ENCODE results near the gene PHTF1.

The PHTF1 gene

DNA sequence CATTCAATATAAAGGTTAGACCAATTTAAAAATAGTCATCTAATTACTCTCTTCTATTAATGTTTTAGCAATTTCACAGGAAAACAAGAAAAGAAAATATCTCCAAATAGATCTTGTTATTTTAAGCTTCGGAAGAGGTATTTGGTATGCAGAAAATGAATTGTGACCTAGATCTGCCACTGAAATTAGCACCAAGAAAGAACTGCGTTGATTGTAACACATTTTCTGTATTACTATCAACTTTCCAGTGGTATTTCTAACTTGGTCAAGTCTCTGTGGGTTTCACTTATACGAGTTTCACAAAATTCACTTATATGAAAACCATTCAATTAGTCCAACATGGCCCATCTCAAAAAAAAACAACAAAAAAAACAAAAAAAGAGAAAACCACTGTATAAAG, 41.2 kb upstream of the PHTF1 start:
- Histone ChIP-seq H3K4me1 (ENCODE audit: control extremely low read depth in 1 of 4, control insufficient read depth in 4 of 4, insufficient read depth in 4 of 4, low read length in 3 of 4) (peaks cover 0 to 12% (median 0%) of the 10 kb centered on the region in 4 experiments), H3K9me3 (ENCODE audit: control extremely low read depth in 1 of 5, control insufficient read depth in 4 of 5, insufficient read depth in 2 of 5, low read depth in 1 of 5, low read length in 4 of 5) (no peaks in the 10 kb centered on the region), H3K4me3 (ENCODE audit: control insufficient read depth in 1 of 7, extremely low read depth in 1 of 7, insufficient read depth in 4 of 7, low read depth in 2 of 7, low read length in 6 of 7) (no peak overlapping the region), H3K27me3 (replicated peaks in 2 of 5; ENCODE audit: control insufficient read depth in 4 of 5, insufficient read depth in 5 of 5, low read length in 4 of 5) (no peaks in the 10 kb centered on the region), H3K27ac (ENCODE audit: insufficient read depth in 1 of 2, low read depth in 1 of 2, low read length in 2 of 2, poor library complexity in 1 of 2, severe bottlenecking in 2 of 2) (no peak overlapping the region), H3K36me3 (ENCODE audit: control insufficient read depth in 4 of 4, insufficient read depth in 4 of 4, low read length in 3 of 4) (peaks cover 7 to 22% (median 14%) of the 10 kb centered on the region in 4 experiments)
- no CpG with 5 or more reads among the region's 3 CpGs for WGBS (ENCODE audit: insufficient coverage)
- ChIA-PET POLR2A (interaction anchor here (1.9 kb wide), 1 partner anchor 9 kb away, joined by 5 read pairs; no protein-coding TSS in a partner anchor), CTCF (no interaction called here)
- no peak for DNase-seq

DNA sequence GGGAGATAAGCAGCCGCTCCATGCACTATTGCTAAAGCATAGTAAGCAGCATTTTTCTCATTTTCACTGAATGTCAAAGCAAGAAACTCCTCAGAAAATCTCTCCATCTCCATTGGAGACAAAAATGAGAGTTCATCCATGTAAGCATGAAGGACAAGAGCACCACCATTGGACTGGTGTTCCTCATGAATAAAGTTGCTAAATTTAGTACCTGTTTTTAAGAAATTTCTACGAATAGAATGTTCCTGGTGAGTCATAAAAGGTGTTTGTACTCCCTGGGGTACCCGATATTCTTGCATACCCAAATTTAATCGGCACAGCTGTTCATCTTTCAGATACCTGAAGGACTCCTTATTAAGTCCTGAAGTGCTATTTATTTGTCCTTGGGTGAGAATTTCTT, 38.2 kb upstream of the PHTF1 start:
- DNase-seq = no peak
- ChIA-PET POLR2A (interaction anchor here (0.7 kb wide), 1 partner anchor 15 kb away, joined by 4 read pairs; the partner anchor contains the start of gene RSBN1), CTCF (interaction anchor here (4.5 kb wide), 1 partner anchor 13 kb away, joined by 16 read pairs; no protein-coding TSS in a partner anchor)
- Histone ChIP-seq H3K4me3 (ENCODE audit: control insufficient read depth in 1 of 7, extremely low read depth in 1 of 7, insufficient read depth in 4 of 7, low read depth in 2 of 7, low read length in 6 of 7) (no peak overlapping the region), H3K27me3 (replicated peaks in 2 of 5; ENCODE audit: control insufficient read depth in 4 of 5, insufficient read depth in 5 of 5, low read length in 4 of 5) (no peaks in the 10 kb centered on the region), H3K36me3 (ENCODE audit: control insufficient read depth in 4 of 4, insufficient read depth in 4 of 4, low read length in 3 of 4) (peaks cover 16 to 47% (median 28%) of the 10 kb centered on the region in 4 experiments), H3K4me1 (ENCODE audit: control extremely low read depth in 1 of 4, control insufficient read depth in 4 of 4, insufficient read depth in 4 of 4, low read length in 3 of 4) (no peaks in the 10 kb centered on the region), H3K9me3 (ENCODE audit: control extremely low read depth in 1 of 5, control insufficient read depth in 4 of 5, insufficient read depth in 2 of 5, low read depth in 1 of 5, low read length in 4 of 5) (no peaks in the 10 kb centered on the region), H3K27ac (ENCODE audit: insufficient read depth in 1 of 2, low read depth in 1 of 2, low read length in 2 of 2, poor library complexity in 1 of 2, severe bottlenecking in 2 of 2) (no peak overlapping the region)
- WGBS (ENCODE audit: insufficient coverage) = 100% methylated on average over 1 of the region's 4 CpGs

DNA sequence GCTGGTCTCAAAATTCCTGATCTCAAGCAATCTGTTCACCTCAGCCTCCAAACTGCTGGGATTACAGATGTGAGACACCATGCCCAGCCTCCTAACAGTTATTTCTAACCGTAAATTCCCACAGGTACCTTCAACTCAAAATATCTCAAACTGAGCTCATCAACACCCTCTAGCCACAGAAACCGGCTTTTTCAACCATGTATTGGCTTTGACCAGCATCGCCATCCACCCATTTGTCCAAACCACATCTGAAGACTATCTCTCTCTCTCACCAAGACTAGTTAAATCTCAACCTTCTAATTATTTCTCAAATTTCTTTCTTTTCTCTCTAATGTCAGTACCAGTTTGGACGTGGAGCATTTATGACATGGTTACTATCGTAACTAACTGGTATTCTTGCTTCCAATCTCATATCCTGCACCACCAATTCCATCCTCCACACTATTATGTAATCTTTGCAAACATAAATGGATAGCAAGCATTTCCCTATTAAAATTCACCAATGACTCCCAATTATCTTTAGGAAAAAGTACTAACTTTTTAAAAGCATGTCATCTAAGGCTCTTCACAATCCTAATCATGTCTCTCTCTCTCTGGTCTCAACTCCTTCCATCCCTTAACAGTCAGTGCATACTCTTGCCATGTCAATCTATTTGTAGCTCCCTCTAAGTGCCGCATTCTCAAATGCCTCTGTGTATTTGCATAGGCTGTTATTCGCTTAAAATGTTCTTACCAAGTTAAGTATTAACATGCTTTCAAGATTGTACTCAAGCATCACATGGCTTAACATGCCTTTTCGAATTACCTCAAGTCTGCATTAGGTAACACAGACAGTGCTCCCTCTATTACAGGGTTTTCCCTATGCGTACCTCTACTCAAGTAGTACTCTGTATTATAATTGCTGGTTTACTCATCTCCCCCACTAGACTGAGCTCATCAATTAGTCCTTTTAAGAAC, 34.9 kb upstream of the PHTF1 start:
- ChIA-PET POLR2A (no interaction called here), CTCF (interaction anchor here (4.5 kb wide), 1 partner anchor 10 kb away, joined by 16 read pairs; no protein-coding TSS in a partner anchor)
- H3K36me3 ChIP-seq (ENCODE audit: control insufficient read depth in 4 of 4, insufficient read depth in 4 of 4, low read length in 3 of 4) = peaks cover 19 to 57% (median 32%) of the 10 kb centered on the region in 4 experiments
- H3K27ac ChIP-seq (ENCODE audit: insufficient read depth in 1 of 2, low read depth in 1 of 2, low read length in 2 of 2, poor library complexity in 1 of 2, severe bottlenecking in 2 of 2) = no peak overlapping the region
- peaks cover 0 to 4% (median under 1%) of the 10 kb centered on the region in 4 experiments for H3K4me1 ChIP-seq (ENCODE audit: control extremely low read depth in 1 of 4, control insufficient read depth in 4 of 4, insufficient read depth in 4 of 4, low read length in 3 of 4)
- WGBS (ENCODE audit: insufficient coverage) = 98% methylated on average over 8 of the region's 9 CpGs
- no peaks in the 10 kb centered on the region for H3K27me3 ChIP-seq (replicated peaks in 2 of 5; ENCODE audit: control insufficient read depth in 4 of 5, insufficient read depth in 5 of 5, low read length in 4 of 5)
- no peaks in the 10 kb centered on the region for H3K9me3 ChIP-seq (ENCODE audit: control extremely low read depth in 1 of 5, control insufficient read depth in 4 of 5, insufficient read depth in 2 of 5, low read depth in 1 of 5, low read length in 4 of 5)
- no peak for DNase-seq
- no peak overlapping the region for H3K4me3 ChIP-seq (ENCODE audit: control insufficient read depth in 1 of 7, extremely low read depth in 1 of 7, insufficient read depth in 4 of 7, low read depth in 2 of 7, low read length in 6 of 7)

DNA sequence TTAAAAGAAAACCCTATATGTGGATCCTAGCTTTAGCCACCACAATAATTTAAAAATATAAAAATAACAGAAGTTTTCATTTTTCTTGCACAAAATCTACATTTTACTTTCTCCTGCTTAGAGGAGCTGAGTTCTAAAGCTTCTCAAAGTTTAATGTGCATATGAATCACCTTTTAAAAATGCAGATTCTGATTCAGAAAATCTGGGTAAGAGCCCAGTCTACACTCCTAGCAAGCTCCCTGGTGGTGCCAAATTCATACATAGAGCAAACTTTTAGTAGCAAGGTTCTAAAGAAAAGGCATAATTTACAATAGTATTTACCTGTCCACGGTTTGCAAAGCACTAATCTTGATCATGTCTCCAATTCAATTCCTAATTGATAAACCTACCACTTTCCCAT, 33.7 kb upstream of the PHTF1 start:
- DNase-seq = no peak
- POLR2A ChIA-PET = interaction anchor here (0.6 to 2.2 kb wide), 3 partner anchors 8 to 19 kb away, joined by 3 to 8 read pairs (median 5); no protein-coding TSS in a partner anchor

DNA sequence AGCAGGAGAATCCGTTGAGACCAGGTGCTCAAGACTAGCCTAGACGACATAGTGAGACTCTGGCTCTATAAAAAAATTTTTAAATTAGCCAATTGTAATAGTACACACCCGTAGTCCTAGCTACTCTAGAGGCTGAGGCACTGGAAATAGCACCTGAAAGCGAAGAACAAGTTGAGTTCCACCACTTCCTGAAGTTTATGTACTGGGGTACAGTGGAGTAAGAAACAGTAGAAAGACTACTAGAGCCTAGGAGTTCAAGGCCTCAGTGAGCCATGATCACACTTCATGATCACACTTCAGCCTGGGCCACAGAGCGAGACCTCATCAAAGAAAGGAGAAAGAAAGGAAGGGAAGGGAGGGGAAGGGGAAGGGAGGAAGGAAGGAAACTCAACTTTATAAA, 33.2 kb upstream of the PHTF1 start:
- POLR2A ChIA-PET = interaction anchor here (0.6 to 2.2 kb wide), 4 partner anchors 9 to 32 kb away, joined by 3 to 8 read pairs (median 4); no protein-coding TSS in a partner anchor
- no peak for DNase-seq
- Histone ChIP-seq H3K9me3 (ENCODE audit: control extremely low read depth in 1 of 5, control insufficient read depth in 4 of 5, insufficient read depth in 2 of 5, low read depth in 1 of 5, low read length in 4 of 5) (no peaks in the 10 kb centered on the region), H3K27me3 (replicated peaks in 2 of 5; ENCODE audit: control insufficient read depth in 4 of 5, insufficient read depth in 5 of 5, low read length in 4 of 5) (no peaks in the 10 kb centered on the region), H3K36me3 (ENCODE audit: control insufficient read depth in 4 of 4, insufficient read depth in 4 of 4, low read length in 3 of 4) (peaks cover 17 to 54% (median 30%) of the 10 kb centered on the region in 4 experiments), H3K4me3 (ENCODE audit: control insufficient read depth in 1 of 7, extremely low read depth in 1 of 7, insufficient read depth in 4 of 7, low read depth in 2 of 7, low read length in 6 of 7) (no peak overlapping the region), H3K27ac (ENCODE audit: insufficient read depth in 1 of 2, low read depth in 1 of 2, low read length in 2 of 2, poor library complexity in 1 of 2, severe bottlenecking in 2 of 2) (no peak overlapping the region), H3K4me1 (ENCODE audit: control extremely low read depth in 1 of 4, control insufficient read depth in 4 of 4, insufficient read depth in 4 of 4, low read length in 3 of 4) (peaks cover 0 to 8% (median 2%) of the 10 kb centered on the region in 4 experiments)
- CTCF ChIA-PET = interaction anchor here (0.9 to 1.6 kb wide), 3 partner anchors 13 to 31 kb away, joined by 3 to 5 read pairs (median 3); no protein-coding TSS in a partner anchor
- WGBS (ENCODE audit: insufficient coverage) = 93% methylated on average over 2 of the region's 5 CpGs

More for the DNA sequence above, 33.7 kb upstream of the PHTF1 start:
- Histone ChIP-seq H3K9me3 (ENCODE audit: control extremely low read depth in 1 of 5, control insufficient read depth in 4 of 5, insufficient read depth in 2 of 5, low read depth in 1 of 5, low read length in 4 of 5) (no peaks in the 10 kb centered on the region), H3K4me3 (ENCODE audit: control insufficient read depth in 1 of 7, extremely low read depth in 1 of 7, insufficient read depth in 4 of 7, low read depth in 2 of 7, low read length in 6 of 7) (no peak overlapping the region), H3K4me1 (ENCODE audit: control extremely low read depth in 1 of 4, control insufficient read depth in 4 of 4, insufficient read depth in 4 of 4, low read length in 3 of 4) (peaks cover 0 to 8% (median 2%) of the 10 kb centered on the region in 4 experiments), H3K27me3 (replicated peaks in 2 of 5; ENCODE audit: control insufficient read depth in 4 of 5, insufficient read depth in 5 of 5, low read length in 4 of 5) (no peaks in the 10 kb centered on the region), H3K27ac (ENCODE audit: insufficient read depth in 1 of 2, low read depth in 1 of 2, low read length in 2 of 2, poor library complexity in 1 of 2, severe bottlenecking in 2 of 2) (no peak overlapping the region), H3K36me3 (ENCODE audit: control insufficient read depth in 4 of 4, insufficient read depth in 4 of 4, low read length in 3 of 4) (peaks cover 19 to 58% (median 34%) of the 10 kb centered on the region in 4 experiments)
- 100% methylated on average over 1 of the region's 1 CpG for WGBS (ENCODE audit: insufficient coverage)
- CTCF ChIA-PET = interaction anchor here (0.9 to 1.0 kb wide), 2 partner anchors 13 to 31 kb away, joined by 3 to 5 read pairs; no protein-coding TSS in a partner anchor

DNA sequence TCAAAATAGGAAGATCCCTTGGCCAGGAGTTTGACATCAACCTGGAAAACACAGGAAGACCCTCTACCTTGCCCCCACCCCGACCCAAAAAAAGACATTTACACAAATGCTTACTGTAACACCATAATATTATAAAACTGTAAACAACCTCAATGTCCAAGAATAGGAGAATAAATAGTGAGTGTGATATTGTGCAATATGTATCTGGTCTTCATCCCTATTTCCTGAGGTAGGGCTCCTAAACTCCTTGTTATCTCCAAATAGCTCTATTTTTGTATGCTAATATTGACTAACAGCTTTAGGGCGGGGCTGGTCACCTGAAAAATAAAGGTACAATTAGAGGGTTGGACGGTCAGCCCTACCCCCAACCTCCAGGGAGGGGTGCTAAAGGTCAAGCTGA, 29.5 kb upstream of the PHTF1 start:
- no CpG with 5 or more reads among the region's 3 CpGs for WGBS (ENCODE audit: insufficient coverage)
- Histone ChIP-seq H3K27me3 (replicated peaks in 2 of 5; ENCODE audit: control insufficient read depth in 4 of 5, insufficient read depth in 5 of 5, low read length in 4 of 5) (no peaks in the 10 kb centered on the region), H3K36me3 (ENCODE audit: control insufficient read depth in 4 of 4, insufficient read depth in 4 of 4, low read length in 3 of 4) (peaks cover 6 to 22% (median 12%) of the 10 kb centered on the region in 4 experiments), H3K4me1 (ENCODE audit: control extremely low read depth in 1 of 4, control insufficient read depth in 4 of 4, insufficient read depth in 4 of 4, low read length in 3 of 4) (peaks cover 6 to 21% (median 16%) of the 10 kb centered on the region in 4 experiments), H3K9me3 (ENCODE audit: control extremely low read depth in 1 of 5, control insufficient read depth in 4 of 5, insufficient read depth in 2 of 5, low read depth in 1 of 5, low read length in 4 of 5) (no peaks in the 10 kb centered on the region), H3K4me3 (ENCODE audit: control insufficient read depth in 1 of 7, extremely low read depth in 1 of 7, insufficient read depth in 4 of 7, low read depth in 2 of 7, low read length in 6 of 7) (no peak overlapping the region), H3K27ac (ENCODE audit: insufficient read depth in 1 of 2, low read depth in 1 of 2, low read length in 2 of 2, poor library complexity in 1 of 2, severe bottlenecking in 2 of 2) (no peak overlapping the region)
- ChIA-PET POLR2A (interaction anchor here (1.1 kb wide), 1 partner anchor 10 kb away, joined by 6 read pairs; no protein-coding TSS in a partner anchor), CTCF (interaction anchor here (1.2 to 2.0 kb wide), 4 partner anchors 11 to 158 kb away, joined by 3 to 6 read pairs (median 4); no protein-coding TSS in a partner anchor)
- DNase-seq = no peak
